OCI-LY7 (cell line): ENCODE results near the gene ATAD3A.
"Not testable (repeated sequence)": the region's sequence is repeated elsewhere in the genome, so short reads cannot be mapped to it uniquely, and the experiment has no call there.

ENCODE experiments used
- EZH2phosphoT487 ChIP-seq: fragments of 200-600 bp; sonication (generic); IDR thresholded peaks from 2 replicates; pipeline ENCODE4 v1.6.1; 2018; ENCODE audit warnings: low read depth, borderline replicate concordance, mild to moderate bottlenecking, mixed run types, antibody characterized with exemption, low read length, moderate library complexity, mixed read lengths
- TF ChIP-seq, protein P1 (sequence below): fragments of 200-600 bp; sonication (generic); conservative IDR thresholded peaks from 2 replicates; pipeline ENCODE4 v1.5.1; 2014; ENCODE audit warnings: mild to moderate bottlenecking, antibody characterized with exemption, low read length, moderate library complexity, mixed read lengths

DNA sequence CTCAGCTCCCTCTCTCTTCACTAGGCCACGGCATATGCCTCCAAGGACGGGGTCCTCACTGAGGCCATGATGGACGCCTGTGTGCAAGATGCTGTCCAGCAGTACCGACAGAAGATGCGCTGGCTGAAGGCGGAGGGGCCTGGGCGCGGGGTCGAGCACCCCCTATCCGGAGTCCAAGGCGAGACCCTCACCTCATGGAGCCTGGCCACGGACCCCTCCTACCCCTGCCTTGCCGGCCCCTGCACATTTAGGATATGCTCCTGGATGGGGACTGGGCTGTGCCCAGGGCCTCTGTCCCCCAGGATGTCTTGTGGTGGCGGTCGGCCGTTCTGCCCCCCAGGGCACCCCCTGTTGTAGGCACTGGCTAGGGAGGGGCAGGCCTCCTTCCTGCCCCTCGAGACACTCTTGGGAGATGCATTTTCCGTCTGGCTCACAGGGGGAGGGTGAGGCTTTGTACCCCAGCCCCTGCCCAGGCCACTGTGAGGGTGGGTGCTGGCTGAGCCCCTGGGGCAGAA, 16.4 kb upstream of the ATAD3A start:
- TF ChIP-seq, protein P1, sequence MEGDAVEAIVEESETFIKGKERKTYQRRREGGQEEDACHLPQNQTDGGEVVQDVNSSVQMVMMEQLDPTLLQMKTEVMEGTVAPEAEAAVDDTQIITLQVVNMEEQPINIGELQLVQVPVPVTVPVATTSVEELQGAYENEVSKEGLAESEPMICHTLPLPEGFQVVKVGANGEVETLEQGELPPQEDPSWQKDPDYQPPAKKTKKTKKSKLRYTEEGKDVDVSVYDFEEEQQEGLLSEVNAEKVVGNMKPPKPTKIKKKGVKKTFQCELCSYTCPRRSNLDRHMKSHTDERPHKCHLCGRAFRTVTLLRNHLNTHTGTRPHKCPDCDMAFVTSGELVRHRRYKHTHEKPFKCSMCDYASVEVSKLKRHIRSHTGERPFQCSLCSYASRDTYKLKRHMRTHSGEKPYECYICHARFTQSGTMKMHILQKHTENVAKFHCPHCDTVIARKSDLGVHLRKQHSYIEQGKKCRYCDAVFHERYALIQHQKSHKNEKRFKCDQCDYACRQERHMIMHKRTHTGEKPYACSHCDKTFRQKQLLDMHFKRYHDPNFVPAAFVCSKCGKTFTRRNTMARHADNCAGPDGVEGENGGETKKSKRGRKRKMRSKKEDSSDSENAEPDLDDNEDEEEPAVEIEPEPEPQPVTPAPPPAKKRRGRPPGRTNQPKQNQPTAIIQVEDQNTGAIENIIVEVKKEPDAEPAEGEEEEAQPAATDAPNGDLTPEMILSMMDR = not testable (repeated sequence)
- TF ChIP-seq EZH2phosphoT487 = not testable (repeated sequence)
